Measurements from ENCODE around the gene SASH1.

GRCh38 chr6:148401571-148401970 lies 58.9 kb downstream of the SASH1 start:
- TF ChIP-seq CTCF (IDR thresholded peaks at IDR 0.05) (no peak), POLR2A (IDR thresholded peaks at IDR 0.05) (no peak), POLR2AphosphoS5 (IDR thresholded peaks at IDR 0.05) (no peak)
